HCT116 (cell line): ENCODE results near the gene TRAF5.

Experiments used
- CEBPB ChIP-seq: IDR thresholded peaks from 2 replicates; pipeline ENCODE4 v1.6.1; 2012; ENCODE audit warnings: low read depth
- CTCF ChIP-seq, 3 experiments: fragments of 200-600 bp in 1 of 3; sonication (generic) in 1 of 3; IDR thresholded peaks in 2 of 3; conservative IDR thresholded peaks in 1 of 3; 2 replicates each; pipeline ENCODE4 v1.5.1; 2012 to 2017; ENCODE audit warnings: low read depth in 2 of 3, low read length in 2 of 3, antibody characterized with exemption in 1 of 3, borderline replicate concordance in 1 of 3, control low read depth in 1 of 3, mild to moderate bottlenecking in 1 of 3, mixed read lengths in 1 of 3, mixed run types in 1 of 3, moderate library complexity in 1 of 3; ENCODE audit not compliant: insufficient read depth in 1 of 3
- EZH2 ChIP-seq: fragments of 200-600 bp; sonication (generic); IDR thresholded peaks from 2 replicates; pipeline ENCODE4 v1.6.1; 2017; ENCODE audit warnings: antibody characterized with exemption, mixed run types
- EZH2phosphoT487 ChIP-seq: fragments of 200-600 bp; IDR thresholded peaks from 2 replicates; pipeline ENCODE4 v1.6.1; 2018; ENCODE audit warnings: antibody characterized with exemption, borderline replicate concordance
- FOSL1 ChIP-seq: IDR thresholded peaks from 2 replicates; pipeline ENCODE4 v1.6.1; 2012; ENCODE audit warnings: low read depth
- JUND ChIP-seq: IDR thresholded peaks from 2 replicates; pipeline ENCODE4 v1.6.1; 2012
- POLR2A ChIP-seq: IDR thresholded peaks from 2 replicates; pipeline ENCODE4 v1.7.0; 2011; ENCODE audit warnings: borderline replicate concordance; ENCODE audit not compliant: insufficient read depth, insufficient read length; ENCODE audit errors: extremely low read depth
- TCF7L2 ChIP-seq: IDR thresholded peaks from 2 replicates; pipeline ENCODE4 v1.7.0; 2011; ENCODE audit warnings: borderline replicate concordance, inconsistent platforms; ENCODE audit not compliant: insufficient read depth, insufficient read length; ENCODE audit errors: extremely low read depth
- YY1 ChIP-seq: IDR thresholded peaks from 2 replicates; pipeline ENCODE4 v1.6.1; 2011; ENCODE audit warnings: low read length, low read depth, moderate library complexity, mild to moderate bottlenecking; ENCODE audit not compliant: insufficient replicate concordance; ENCODE audit errors: extremely low read depth

GRCh38 chr1:211347077-211347844, 20.6 kb downstream of the TRAF5 start:
- no peak for TF ChIP-seq CTCF (IDR thresholded peaks at IDR 0.05 in 2 of 3, conservative IDR thresholded peaks at IDR 0.05 in 1 of 3; ENCODE audit: borderline replicate concordance in 1 of 3, insufficient read depth in 1 of 3, low read depth in 2 of 3, low read length in 2 of 3)
- TF ChIP-seq CEBPB = no peak
- no peak for TF ChIP-seq POLR2A
- no peak for TF ChIP-seq EZH2phosphoT487
- TF ChIP-seq EZH2 = no peak
- TF ChIP-seq FOSL1 = no peak
- TF ChIP-seq JUND = no peak
- TF ChIP-seq TCF7L2 = no peak
- no peak for TF ChIP-seq YY1
